KMS-11 (cell line): ENCODE results near the gene PNMA8A.

Source experiments
- H2AFZ ChIP-seq: fragments of 200-600 bp; sonication (generic); 2 replicates; pipeline ENCODE4 v1.6.1; 2016; ENCODE audit warnings: antibody characterized with exemption, mixed run types, low read depth
- H3K27ac ChIP-seq: fragments of 200-600 bp; sonication (generic); 2 replicates; pipeline ENCODE4 v1.6.1; 2016; ENCODE audit warnings: mild to moderate bottlenecking, mixed run types
- H3K27me3 ChIP-seq: fragments of 200-600 bp; sonication (generic); 2 replicates; pipeline ENCODE4 v1.6.1; 2017; ENCODE audit warnings: mild to moderate bottlenecking, low read depth, mixed run types, moderate library complexity; ENCODE audit not compliant: insufficient read depth
- H3K36me3 ChIP-seq: fragments of 200-600 bp; sonication (generic); 2 replicates; pipeline ENCODE4 v1.6.1; 2017; ENCODE audit warnings: mild to moderate bottlenecking, mixed run types; ENCODE audit not compliant: insufficient read depth
- H3K4me1 ChIP-seq: fragments of 200-600 bp; sonication (generic); 2 replicates; pipeline ENCODE4 v1.6.1; 2016; ENCODE audit warnings: mild to moderate bottlenecking, low read depth, mixed run types; ENCODE audit not compliant: poor library complexity, severe bottlenecking
- H3K4me2 ChIP-seq: fragments of 200-600 bp; sonication (generic); 2 replicates; pipeline ENCODE4 v1.7.0; 2016; ENCODE audit warnings: mild to moderate bottlenecking, mixed run types
- H3K4me3 ChIP-seq: fragments of 200-600 bp; sonication (generic); IDR thresholded peaks from 2 replicates; pipeline ENCODE4 v1.6.1; 2017; ENCODE audit warnings: low read depth, low read length, mixed read lengths; ENCODE audit not compliant: insufficient read depth
- H3K79me2 ChIP-seq: fragments of 200-600 bp; sonication (generic); 2 replicates; pipeline ENCODE4 v1.6.1; 2016; ENCODE audit warnings: low read depth, mixed run types; ENCODE audit not compliant: insufficient read depth
- H3K9ac ChIP-seq: fragments of 200-600 bp; sonication (generic); 2 replicates; pipeline ENCODE4 v1.6.1; 2016; ENCODE audit warnings: mild to moderate bottlenecking, mixed run types
- H4K20me1 ChIP-seq: fragments of 200-600 bp; sonication (generic); 2 replicates; pipeline ENCODE4 v1.6.1; 2016; ENCODE audit warnings: mild to moderate bottlenecking, mixed run types; ENCODE audit not compliant: insufficient read depth
- CTCF ChIP-seq: fragments of 200-600 bp; sonication (generic); conservative IDR thresholded peaks from 2 replicates; pipeline ENCODE4 v1.6.1; 2017; ENCODE audit warnings: low read depth, mild to moderate bottlenecking, antibody characterized with exemption, low read length, moderate library complexity, mixed read lengths

Gene PNMA8A

GRCh38 chr19:46451352-46451751 lies 20.0 kb downstream of the PNMA8A start:
- Histone ChIP-seq H3K4me2 (no peak overlapping the region), H3K27ac (no peak overlapping the region), H4K20me1 (no peaks in the 10 kb centered on the region), H3K9ac (no peak overlapping the region), H3K4me3 (no peak overlapping the region), H3K79me2 (no peaks in the 10 kb centered on the region), H3K36me3 (no peaks in the 10 kb centered on the region), H3K27me3 (peaks cover 35% of the 10 kb centered on the region), H2AFZ (no peak overlapping the region), H3K4me1 (peaks cover 2% of the 10 kb centered on the region)
- TF ChIP-seq CTCF = no peak

- H3K27ac ChIP-seq = no peak overlapping the region
- no peaks in the 10 kb centered on the region for H3K36me3 ChIP-seq
- H3K27me3 ChIP-seq = peaks cover 35% of the 10 kb centered on the region
- no peak overlapping the region for H3K4me3 ChIP-seq
- H3K9ac ChIP-seq = no peak overlapping the region
- H4K20me1 ChIP-seq = no peaks in the 10 kb centered on the region
- TF ChIP-seq CTCF = no peak
- H3K4me2 ChIP-seq = no peak overlapping the region
- peaks cover 2% of the 10 kb centered on the region for H3K4me1 ChIP-seq
- no peak overlapping the region for H2AFZ ChIP-seq
- H3K79me2 ChIP-seq = no peaks in the 10 kb centered on the region
These were observed 20.6 kb downstream of the PNMA8A start for GRCh38 chr19:46450737-46451136.

GRCh38 chr19:46449228-46449627 lies 22.1 kb downstream of the PNMA8A start:
- no peak overlapping the region for H3K9ac ChIP-seq
- no peak for TF ChIP-seq CTCF

DNA sequence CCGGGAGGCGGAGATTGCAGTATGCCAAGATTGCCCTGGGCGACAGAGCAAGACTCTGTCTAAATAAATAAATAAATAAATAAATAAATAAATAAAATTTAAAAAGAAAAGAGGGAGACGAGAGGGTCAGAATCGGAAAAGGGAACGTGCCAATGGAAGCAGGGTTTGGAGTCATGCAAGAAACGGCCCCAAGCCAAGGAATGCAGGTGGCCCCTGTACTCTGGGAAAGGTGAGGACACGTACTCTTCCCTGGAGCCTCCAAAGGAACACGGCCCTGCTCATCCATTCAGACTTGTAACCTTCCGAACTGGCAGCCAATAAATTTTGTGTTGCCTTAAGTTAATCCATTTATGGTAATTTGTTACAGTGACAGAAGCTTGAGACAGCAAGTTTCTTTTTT lies 22.8 kb downstream of the PNMA8A start:
- no peaks in the 10 kb centered on the region for H4K20me1 ChIP-seq
- H3K4me2 ChIP-seq = no peak overlapping the region
- H2AFZ ChIP-seq = no peak overlapping the region
- no peak overlapping the region for H3K4me3 ChIP-seq
- no peak overlapping the region for H3K9ac ChIP-seq
- no peaks in the 10 kb centered on the region for H3K36me3 ChIP-seq
- H3K27ac ChIP-seq = no peak overlapping the region
- no peak for TF ChIP-seq CTCF
- no peaks in the 10 kb centered on the region for H3K79me2 ChIP-seq
- H3K4me1 ChIP-seq = peaks cover 2% of the 10 kb centered on the region
- H3K27me3 ChIP-seq = peaks cover 37% of the 10 kb centered on the region

More at GRCh38 chr19:46449228-46449627, 22.1 kb downstream of the PNMA8A start:
- Histone ChIP-seq H3K79me2 (no peaks in the 10 kb centered on the region), H2AFZ (no peak overlapping the region), H3K27me3 (peaks cover 41% of the 10 kb centered on the region), H3K4me2 (no peak overlapping the region), H4K20me1 (no peaks in the 10 kb centered on the region), H3K4me3 (no peak overlapping the region), H3K4me1 (peaks cover 2% of the 10 kb centered on the region), H3K27ac (no peak overlapping the region), H3K36me3 (no peaks in the 10 kb centered on the region)
